Kidney (tissue), 14 donors: Measurements from ENCODE around the gene FOCAD. TPM values are rescaled to one million over a fixed set of nuclear protein-coding genes. Genes with fewer than 3 reads are reported as not detected.

Source experiments
- DNase-seq, 5 donors: peaks; one replicate each; pipeline ENCODE4 v3.0.0-alpha.2; 2013 to 2020
- FAIRE-seq: peaks from 2 replicates; lab custom pipeline; 2012; peaks lifted over from hg19 to GRCh38; lab: Jason Lieb, UNC
- H3K27ac ChIP-seq, 2 donors: one replicate each; pipeline ENCODE4 v1.7.0; 2013; ENCODE audit warnings: low read depth in 2 of 2, low read length in 2 of 2, inconsistent platforms in 1 of 2
- H3K27me3 ChIP-seq: one replicate; pipeline ENCODE4 v1.7.1; 2013; ENCODE audit warnings: low read length, inconsistent platforms; ENCODE audit not compliant: control insufficient read depth, insufficient read depth
- H3K36me3 ChIP-seq, 3 donors: one replicate each; pipeline versions ENCODE4 v1.7.0 to v1.7.1; 2013; ENCODE audit warnings: low read length in 3 of 3, control low read depth in 1 of 3, inconsistent platforms in 1 of 3; ENCODE audit not compliant: insufficient read depth in 3 of 3, control insufficient read depth in 2 of 3
- H3K4me1 ChIP-seq, 3 donors: one replicate each; pipeline versions ENCODE4 v1.7.0 to v1.7.1; 2013; ENCODE audit warnings: low read length in 3 of 3, inconsistent platforms in 1 of 3, low read depth in 1 of 3; ENCODE audit not compliant: control insufficient read depth in 2 of 3, insufficient read depth in 2 of 3
- H3K4me3 ChIP-seq, 3 donors: one replicate each; pipeline versions ENCODE4 v1.7.0 to v1.8.1; 2013; ENCODE audit warnings: low read length in 3 of 3, control low read depth in 1 of 3, inconsistent platforms in 1 of 3
- H3K9ac ChIP-seq, 3 donors: one replicate each; pipeline versions ENCODE4 v1.7.0 to v1.7.1; 2013; ENCODE audit warnings: low read length in 3 of 3, control low read depth in 1 of 3, inconsistent platforms in 1 of 3
- H3K9me3 ChIP-seq, 3 donors: one replicate each; pipeline versions ENCODE4 v1.7.0 to v1.7.1; 2013; ENCODE audit warnings: low read length in 3 of 3, control low read depth in 1 of 3, inconsistent platforms in 1 of 3; ENCODE audit not compliant: control insufficient read depth in 2 of 3, insufficient read depth in 1 of 3
- intact Hi-C: fragments of 100-400 bp; cut with DNase I; formaldehyde crosslinking; loops from one replicate; pipeline ENCODE4 v1.11.1; 2022
- polyA plus RNA-seq: library from polyadenylated mRNA; stranded (reverse); fragments of 350-450 nt; fragmentation: Illumina TruSeq; extraction: RNeasy Lipid Tissue Mini Kit (QIAGEN cat#74804); gene quantifications from one replicate; pipeline ENCODE4 v1.2.3, GENCODE V29; 2014; ENCODE audit warnings: low read depth, low replicate concordance; ENCODE audit not compliant: insufficient read depth
- total RNA-seq: library from RNA; stranded (reverse); fragmentation: NEBNext Ultra II Directional; extraction: Animal tissue kit (Norgen Biotek cat#: 25700); gene quantifications from one replicate; pipeline ENCODE4 v1.2.1, GENCODE V29; 2021
- TF ChIP-seq, protein P1 (sequence below): IDR thresholded peaks from 3 replicates; pipeline ENCODE4 v1.5.1; 2012; ENCODE audit warnings: mild to moderate bottlenecking, moderate library complexity, borderline replicate concordance; ENCODE audit not compliant: insufficient read depth; ENCODE audit errors: extremely low read depth
- donor health status: control.
- donor health status: control.
- donor health status: control.
- donor health status: control.
- donor health status: control.
- donor health status: DM: yes; HTN: yes; CAD: no.
- donor health status: Normal renal cell carcinoma (clear cell type).

Gene FOCAD
- total and polyA plus RNA-seq, 2 donors from 2014 or later, result 12.2 to 35.7 TPM

- no peaks in the 10 kb centered on the region for H3K9me3 ChIP-seq
- no peaks in the 10 kb centered on the region for H3K36me3 ChIP-seq
- intact Hi-C loops, result no loop called here
- no peak overlapping the region for H3K4me3 ChIP-seq
- no peak overlapping the region for H3K9ac ChIP-seq
- FAIRE-seq (no peak), DNase-seq (no peak)
- H3K27me3 ChIP-seq, result no peaks in the 10 kb centered on the region
- TF ChIP-seq, protein P1, sequence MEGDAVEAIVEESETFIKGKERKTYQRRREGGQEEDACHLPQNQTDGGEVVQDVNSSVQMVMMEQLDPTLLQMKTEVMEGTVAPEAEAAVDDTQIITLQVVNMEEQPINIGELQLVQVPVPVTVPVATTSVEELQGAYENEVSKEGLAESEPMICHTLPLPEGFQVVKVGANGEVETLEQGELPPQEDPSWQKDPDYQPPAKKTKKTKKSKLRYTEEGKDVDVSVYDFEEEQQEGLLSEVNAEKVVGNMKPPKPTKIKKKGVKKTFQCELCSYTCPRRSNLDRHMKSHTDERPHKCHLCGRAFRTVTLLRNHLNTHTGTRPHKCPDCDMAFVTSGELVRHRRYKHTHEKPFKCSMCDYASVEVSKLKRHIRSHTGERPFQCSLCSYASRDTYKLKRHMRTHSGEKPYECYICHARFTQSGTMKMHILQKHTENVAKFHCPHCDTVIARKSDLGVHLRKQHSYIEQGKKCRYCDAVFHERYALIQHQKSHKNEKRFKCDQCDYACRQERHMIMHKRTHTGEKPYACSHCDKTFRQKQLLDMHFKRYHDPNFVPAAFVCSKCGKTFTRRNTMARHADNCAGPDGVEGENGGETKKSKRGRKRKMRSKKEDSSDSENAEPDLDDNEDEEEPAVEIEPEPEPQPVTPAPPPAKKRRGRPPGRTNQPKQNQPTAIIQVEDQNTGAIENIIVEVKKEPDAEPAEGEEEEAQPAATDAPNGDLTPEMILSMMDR, result no peak
- H3K4me1 ChIP-seq, result no peaks in the 10 kb centered on the region
- H3K27ac ChIP-seq, result no peak overlapping the region
These were observed 100.1 kb downstream of the FOCAD start for GRCh38 chr9:20784196-20784595.

GRCh38 chr9:20786807-20787206, 102.7 kb downstream of the FOCAD start:
- TF ChIP-seq, protein P1, result no peak
- intact Hi-C loops, result no loop called here
- H3K27ac ChIP-seq, result no peak overlapping the region

GRCh38 chr9:20788526-20789451, 104.7 kb downstream of the FOCAD start:
- no peak overlapping the region for H3K27ac ChIP-seq
- TF ChIP-seq, protein P1, result no peak
- no peak overlapping the region for H3K4me3 ChIP-seq
- no peak for FAIRE-seq
- no peaks in the 10 kb centered on the region for H3K9me3 ChIP-seq
- no peaks in the 10 kb centered on the region for H3K4me1 ChIP-seq
- intact Hi-C loops, result no loop called here
- no peak overlapping the region for H3K9ac ChIP-seq
- H3K36me3 ChIP-seq, result peaks cover 0 to 3% (median 0%) of the 10 kb centered on the region in 3 donors
- no peaks in the 10 kb centered on the region for H3K27me3 ChIP-seq
- peak in 1 of 5 donors; percentile 9 for DNase-seq

More at GRCh38 chr9:20786807-20787206, 102.7 kb downstream of the FOCAD start:
- Histone ChIP-seq H3K36me3 (peaks cover 0 to 3% (median 0%) of the 10 kb centered on the region in 3 donors), H3K9ac (no peak overlapping the region), H3K9me3 (no peaks in the 10 kb centered on the region), H3K4me3 (no peak overlapping the region), H3K27me3 (no peaks in the 10 kb centered on the region), H3K4me1 (no peaks in the 10 kb centered on the region)
- FAIRE-seq (no peak), DNase-seq (peak in 2 of 5 donors; percentile 27 to 49)
